H9 (cell line): ENCODE measurements around the gene SVEP1. TPM values are rescaled to one million over a fixed set of nuclear protein-coding genes. Genes with fewer than 3 reads are reported as not detected.

Experiments
- DNase-seq: peaks from one replicate; pipeline ENCODE4 v3.0.0-alpha.2; 2017
- H2AFZ ChIP-seq: one replicate; pipeline ENCODE4 v1.6.1; 2013; ENCODE audit warnings: mild to moderate bottlenecking, low read length, control low read depth, moderate library complexity
- H2AK5ac ChIP-seq: 2 replicates; pipeline ENCODE4 v1.6.1; 2013; ENCODE audit warnings: low read length, control low read depth, mixed read lengths; ENCODE audit not compliant: insufficient read length
- H2BK120ac ChIP-seq: one replicate; pipeline ENCODE4 v1.6.1; 2013; ENCODE audit warnings: low read depth, mild to moderate bottlenecking, low read length, control low read depth, inconsistent platforms; ENCODE audit not compliant: poor library complexity, severe bottlenecking
- H2BK12ac ChIP-seq: 2 replicates; pipeline ENCODE4 v1.6.1; 2013; ENCODE audit warnings: low read length, control low read depth, mixed read lengths, low read depth; ENCODE audit not compliant: insufficient read length
- H2BK15ac ChIP-seq: 2 replicates; pipeline ENCODE4 v1.6.1; 2013; ENCODE audit warnings: low read depth, low read length, control low read depth
- H2BK20ac ChIP-seq: one replicate; pipeline ENCODE4 v1.6.1; 2013; ENCODE audit warnings: low read depth, mild to moderate bottlenecking, low read length, control low read depth, inconsistent platforms; ENCODE audit not compliant: poor library complexity, severe bottlenecking
- H2BK5ac ChIP-seq: 2 replicates; pipeline ENCODE4 v1.6.1; 2013; ENCODE audit warnings: low read length, control low read depth, mixed read lengths; ENCODE audit not compliant: insufficient read length
- H3K14ac ChIP-seq: 2 replicates; pipeline ENCODE4 v1.6.1; 2013; ENCODE audit warnings: low read length, control low read depth; ENCODE audit not compliant: insufficient read depth
- H3K18ac ChIP-seq: 2 replicates; pipeline ENCODE4 v1.6.1; 2013; ENCODE audit warnings: low read depth, mild to moderate bottlenecking, mixed read lengths, low read length, control low read depth; ENCODE audit not compliant: insufficient read length
- H3K23ac ChIP-seq: 2 replicates; pipeline ENCODE4 v1.6.1; 2013; ENCODE audit warnings: low read length, control low read depth, mixed read lengths, low read depth; ENCODE audit not compliant: insufficient read length
- H3K23me2 ChIP-seq: 2 replicates; pipeline ENCODE4 v1.6.1; 2013; ENCODE audit warnings: low read depth, mild to moderate bottlenecking, mixed read lengths, low read length, control low read depth; ENCODE audit not compliant: insufficient read length, poor library complexity, severe bottlenecking
- H3K27ac ChIP-seq: 2 replicates; pipeline ENCODE4 v1.5.1; 2013; ENCODE audit warnings: low read length, control low read depth, mixed read lengths, low read depth; ENCODE audit not compliant: insufficient read length
- H3K27me3 ChIP-seq: 2 replicates; pipeline ENCODE4 v1.6.1; 2013; ENCODE audit warnings: low read length, control low read depth, inconsistent platforms; ENCODE audit not compliant: insufficient read depth
- H3K4ac ChIP-seq: 2 replicates; pipeline ENCODE4 v1.6.1; 2013; ENCODE audit warnings: low read depth, mild to moderate bottlenecking, control low read depth, inconsistent platforms, low read length, moderate library complexity
- H3K4me1 ChIP-seq: 2 replicates; pipeline ENCODE4 v1.6.1; 2013; ENCODE audit warnings: low read length, control low read depth, inconsistent platforms; ENCODE audit not compliant: insufficient read depth
- H3K4me2 ChIP-seq: 2 replicates; pipeline ENCODE4 v1.6.1; 2013; ENCODE audit warnings: low read length, control low read depth, mixed read lengths; ENCODE audit not compliant: insufficient read length, insufficient read depth
- H3K56ac ChIP-seq: 2 replicates; pipeline ENCODE4 v1.6.1; 2013; ENCODE audit warnings: low read depth, mild to moderate bottlenecking, mixed read lengths, low read length, control low read depth; ENCODE audit not compliant: insufficient read length
- H3K79me1 ChIP-seq: 2 replicates; pipeline ENCODE4 v1.6.1; 2013; ENCODE audit warnings: low read depth, mild to moderate bottlenecking, moderate library complexity, low read length, control low read depth, inconsistent platforms; ENCODE audit not compliant: insufficient read depth, poor library complexity, severe bottlenecking
- H3K79me2 ChIP-seq: 2 replicates; pipeline ENCODE4 v1.6.1; 2013; ENCODE audit warnings: low read length, control low read depth, inconsistent platforms; ENCODE audit not compliant: insufficient read depth
- H3K9ac ChIP-seq: 2 replicates; pipeline ENCODE4 v1.6.1; 2013; ENCODE audit warnings: low read length, control low read depth, mixed read lengths; ENCODE audit not compliant: insufficient read length; ENCODE audit errors: extremely low read depth
- H3K9me3 ChIP-seq: one replicate; pipeline ENCODE4 v1.6.1; 2013; ENCODE audit warnings: low read depth, low read length, inconsistent platforms; ENCODE audit not compliant: control insufficient read depth
- H3T11ph ChIP-seq: one replicate; pipeline ENCODE4 v1.6.1; 2013; ENCODE audit warnings: mild to moderate bottlenecking, low read length, control low read depth, inconsistent platforms
- H4K20me1 ChIP-seq: one replicate; pipeline ENCODE4 v1.6.1; 2013; ENCODE audit not compliant: control insufficient read depth, insufficient read length, insufficient read depth
- H4K5ac ChIP-seq: 2 replicates; pipeline ENCODE4 v1.6.1; 2013; ENCODE audit warnings: low read depth, mild to moderate bottlenecking, mixed read lengths, low read length, control low read depth; ENCODE audit not compliant: insufficient read length
- H4K8ac ChIP-seq: replicated peaks from 2 replicates; pipeline ENCODE4 v1.6.1; 2013; ENCODE audit warnings: low read length, control low read depth, mixed read lengths, low read depth; ENCODE audit not compliant: insufficient read length
- H4K91ac ChIP-seq: 2 replicates; pipeline ENCODE4 v1.6.1; 2013; ENCODE audit warnings: low read depth, mild to moderate bottlenecking, moderate library complexity, mixed read lengths, low read length, control low read depth; ENCODE audit not compliant: insufficient read length
- H3K27ac Mint-ChIP-seq, 3 experiments: 2 replicates in 2 of 3; 3 replicates in 1 of 3; pipeline ENCODE4 v1.8.0; 2020 to 2021; ENCODE audit warnings: mixed read lengths in 3 of 3, mild to moderate bottlenecking in 1 of 3, moderate library complexity in 1 of 3
- H3K27me3 Mint-ChIP-seq: 2 replicates; pipeline ENCODE4 v1.8.0; 2021; ENCODE audit warnings: low read depth, mild to moderate bottlenecking, moderate library complexity, mixed read lengths
- H3K36me3 Mint-ChIP-seq, 3 experiments: 2 replicates in 2 of 3; 3 replicates in 1 of 3; pipeline ENCODE4 v1.8.0; 2020 to 2021; ENCODE audit warnings: low read depth in 3 of 3, mixed read lengths in 3 of 3; ENCODE audit not compliant: insufficient read depth in 1 of 3
- H3K4me1 Mint-ChIP-seq, 2 experiments: 2 replicates each; pipeline ENCODE4 v1.8.0; 2020; ENCODE audit warnings: mixed read lengths in 2 of 2
- H3K4me3 Mint-ChIP-seq, 2 experiments: 2 replicates in 1 of 2; 3 replicates in 1 of 2; pipeline ENCODE4 v1.8.0; 2020 to 2021; ENCODE audit warnings: mild to moderate bottlenecking in 2 of 2, mixed read lengths in 2 of 2, moderate library complexity in 1 of 2
- H3K9me3 Mint-ChIP-seq, 2 experiments: 2 replicates in 1 of 2; 3 replicates in 1 of 2; pipeline ENCODE4 v1.8.0; 2020; ENCODE audit warnings: mild to moderate bottlenecking in 2 of 2, mixed read lengths in 2 of 2, moderate library complexity in 1 of 2
- CTCF ChIP-seq: fragments of 200-600 bp; sonication (generic); conservative IDR thresholded peaks from 3 replicates; pipeline ENCODE4 v1.8.0; 2021; ENCODE audit warnings: antibody characterized with exemption, mild to moderate bottlenecking
- WGBS: extraction: QIAGEN DNeasy Blood & Tissue Kit; methylation state at CpG from one replicate; pipeline ENCODE4 v1.1.7; 2013; ENCODE audit warnings: missing lambda C conversion rate, low lambda C conversion rate, mixed read lengths; ENCODE audit not compliant: insufficient read length; ENCODE audit errors: extremely low coverage; 5-methylcytosine and 5-hydroxymethylcytosine counted together
- total RNA-seq: library from RNA; stranded (reverse); gene quantifications from 2 replicates; pipeline ENCODE4 v1.2.1, GENCODE V29; 2021

Gene SVEP1
- total RNA-seq, 1 experiment from 2014 or later: 0.17 TPM

GRCh38 chr9:110444911-110445310 is 134.6 kb downstream of the SVEP1 start:
- Histone ChIP-seq H2AFZ (no peak overlapping the region), H3K79me2 (no peaks in the 10 kb centered on the region), H2BK120ac (no peak overlapping the region), H3K79me1 (no peaks in the 10 kb centered on the region), H2BK15ac (no peak overlapping the region), H4K20me1 (no peaks in the 10 kb centered on the region), H4K5ac (no peak overlapping the region), H3K4me2 (no peak overlapping the region), H2BK12ac (no peak overlapping the region), H3K9me3 (no peaks in the 10 kb centered on the region), H2BK20ac (no peak overlapping the region), H3K18ac (no peak overlapping the region), H3K4me1 (no peaks in the 10 kb centered on the region), H2BK5ac (no peak overlapping the region), H3K23ac (no peak overlapping the region), H3K4ac (no peak overlapping the region), H3K9ac (no peak overlapping the region), H2AK5ac (no peak overlapping the region), H3K27ac (no peak overlapping the region), H4K8ac (no peak overlapping the region), H3K14ac (no peak overlapping the region), H3K56ac (no peak overlapping the region), H3T11ph (no peak overlapping the region), H4K91ac (no peak overlapping the region), H3K27me3 (no peaks in the 10 kb centered on the region), H3K23me2 (no peaks in the 10 kb centered on the region)
- no peak overlapping the region for H3K27ac Mint-ChIP-seq
- H3K27me3 Mint-ChIP-seq: no peaks in the 10 kb centered on the region
- no peak overlapping the region for H3K4me3 Mint-ChIP-seq
- peaks cover 4 to 6% of the 10 kb centered on the region in 2 experiments; a peak in 3 of 5 replicates for H3K9me3 Mint-ChIP-seq
- no CpG with 5 or more reads among the region's 6 CpGs for WGBS
- no peak for TF ChIP-seq CTCF
- no peak for DNase-seq
- 0 out of 4 replicates have a peak, but pooled peaks cover 0 to under 1% of the 10 kb centered on the region in 2 experiments for H3K4me1 Mint-ChIP-seq
- peaks cover 0 to 3% (median 0%) of the 10 kb centered on the region in 3 experiments; a peak in 1 of 7 replicates for H3K36me3 Mint-ChIP-seq
